Colon (tissue), 2 donors: ENCODE results near the gene SMYD3.
"Not testable (repeated sequence)": the region's sequence is repeated elsewhere in the genome, so short reads cannot be mapped to it uniquely, and the experiment has no call there.

ENCODE experiments used
- FAIRE-seq: peaks from 2 replicates; lab custom pipeline; 2012; peaks lifted over from hg19 to GRCh38; lab: Jason Lieb, UNC
- donor health status: control.
- donor health status: control.

The SMYD3 gene

GRCh38 chr1:246067432-246068216 lies 439.5 kb downstream of the SMYD3 start:
- FAIRE-seq, result no peak

GRCh38 chr1:246066573-246066972 lies 440.5 kb downstream of the SMYD3 start:
- no peak for FAIRE-seq

- no peak for FAIRE-seq
Measured at GRCh38 chr1:246065592-246065991, 441.5 kb downstream of the SMYD3 start.

GRCh38 chr1:246064891-246065290 lies 442.2 kb downstream of the SMYD3 start:
- FAIRE-seq, result no peak

- no peak for FAIRE-seq
Measured at GRCh38 chr1:246063013-246063616, 444.0 kb downstream of the SMYD3 start.

- FAIRE-seq, result no peak
Measured at GRCh38 chr1:246058466-246058865, 448.6 kb downstream of the SMYD3 start.

- FAIRE-seq, result no peak
Measured at GRCh38 chr1:246052603-246053002, 454.5 kb downstream of the SMYD3 start.

- no peak for FAIRE-seq
Measured at GRCh38 chr1:246051909-246052518, 455.1 kb downstream of the SMYD3 start.

- FAIRE-seq, result no peak
Measured at GRCh38 chr1:246048693-246049092, 458.4 kb downstream of the SMYD3 start.

- no peak for FAIRE-seq
Measured at GRCh38 chr1:246043556-246043955, 463.5 kb downstream of the SMYD3 start.

- FAIRE-seq, result no peak
Measured at GRCh38 chr1:246041360-246041759, 465.7 kb downstream of the SMYD3 start.

- FAIRE-seq, result no peak
Measured at GRCh38 chr1:246040200-246040890, 466.7 kb downstream of the SMYD3 start.

GRCh38 chr1:246039584-246039983 lies 467.5 kb downstream of the SMYD3 start:
- FAIRE-seq, result no peak

GRCh38 chr1:246037832-246038231 lies 469.2 kb downstream of the SMYD3 start:
- FAIRE-seq, result no peak

- FAIRE-seq, result no peak
Measured at GRCh38 chr1:246036175-246036574, 470.9 kb downstream of the SMYD3 start.

GRCh38 chr1:246035060-246035541 lies 472.0 kb downstream of the SMYD3 start:
- no peak for FAIRE-seq

- no peak for FAIRE-seq
Measured at GRCh38 chr1:246034630-246035029, 472.4 kb downstream of the SMYD3 start.

- FAIRE-seq, result no peak
Measured at GRCh38 chr1:246032984-246033383, 474.1 kb downstream of the SMYD3 start.

- no peak for FAIRE-seq
Measured at GRCh38 chr1:246032031-246032551, 475.0 kb downstream of the SMYD3 start.

- FAIRE-seq, result no peak
Measured at GRCh38 chr1:246029616-246030015, 477.5 kb downstream of the SMYD3 start.

- FAIRE-seq, result not testable (repeated sequence)
Measured at GRCh38 chr1:246024118-246024517, 483.0 kb downstream of the SMYD3 start.

- no peak for FAIRE-seq
Measured at GRCh38 chr1:246020211-246020954, 486.7 kb downstream of the SMYD3 start.
